ENCODE results near the gene NHLH1. TPM values are rescaled to one million over a fixed set of nuclear protein-coding genes. Genes with fewer than 3 reads are reported as not detected.

The NHLH1 gene
- total RNA-seq, 1 donor from 2014 or later = 0.71 TPM

DNA sequence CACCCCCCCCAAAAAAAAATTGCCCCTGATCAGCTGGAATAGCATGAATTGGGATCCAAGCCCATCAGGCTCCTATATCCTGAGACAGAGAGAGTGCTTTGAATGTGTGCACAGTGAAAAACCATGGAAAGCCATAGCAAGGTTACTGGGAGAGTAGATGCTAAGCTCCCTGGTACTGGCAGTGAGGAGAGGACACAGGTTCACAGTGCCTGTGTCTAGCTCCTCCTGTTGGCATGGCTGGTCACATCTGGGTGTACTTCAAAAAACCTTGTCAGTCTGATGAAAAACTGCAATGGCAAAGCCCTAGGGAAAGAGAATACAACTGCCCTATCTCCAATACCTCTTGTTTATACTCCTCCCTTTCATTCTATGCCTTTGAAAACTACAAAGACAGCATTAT, 36.8 kb upstream of the NHLH1 start:
- ATAC-seq (ENCODE audit: low read depth) = no peak
- H3K36me3 Mint-ChIP-seq (ENCODE audit: low read depth) = peaks cover 84% of the 10 kb centered on the region
- ChIA-PET CTCF (interaction anchor here (0.6 kb wide), 1 partner anchor 88 kb away, joined by 3 read pairs; no protein-coding TSS in a partner anchor), POLR2A (no interaction called here)
- TF ChIP-seq, protein P1, sequence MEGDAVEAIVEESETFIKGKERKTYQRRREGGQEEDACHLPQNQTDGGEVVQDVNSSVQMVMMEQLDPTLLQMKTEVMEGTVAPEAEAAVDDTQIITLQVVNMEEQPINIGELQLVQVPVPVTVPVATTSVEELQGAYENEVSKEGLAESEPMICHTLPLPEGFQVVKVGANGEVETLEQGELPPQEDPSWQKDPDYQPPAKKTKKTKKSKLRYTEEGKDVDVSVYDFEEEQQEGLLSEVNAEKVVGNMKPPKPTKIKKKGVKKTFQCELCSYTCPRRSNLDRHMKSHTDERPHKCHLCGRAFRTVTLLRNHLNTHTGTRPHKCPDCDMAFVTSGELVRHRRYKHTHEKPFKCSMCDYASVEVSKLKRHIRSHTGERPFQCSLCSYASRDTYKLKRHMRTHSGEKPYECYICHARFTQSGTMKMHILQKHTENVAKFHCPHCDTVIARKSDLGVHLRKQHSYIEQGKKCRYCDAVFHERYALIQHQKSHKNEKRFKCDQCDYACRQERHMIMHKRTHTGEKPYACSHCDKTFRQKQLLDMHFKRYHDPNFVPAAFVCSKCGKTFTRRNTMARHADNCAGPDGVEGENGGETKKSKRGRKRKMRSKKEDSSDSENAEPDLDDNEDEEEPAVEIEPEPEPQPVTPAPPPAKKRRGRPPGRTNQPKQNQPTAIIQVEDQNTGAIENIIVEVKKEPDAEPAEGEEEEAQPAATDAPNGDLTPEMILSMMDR (IDR thresholded peaks at IDR 0.05) = no peak
- no peaks in the 10 kb centered on the region for H3K4me1 Mint-ChIP-seq
- H3K4me3 Mint-ChIP-seq = no peak overlapping the region
- DNase-seq = no peak
- no peaks in the 10 kb centered on the region for H3K27me3 Mint-ChIP-seq
- intact Hi-C loops (cut with micrococcal nuclease) = no loop called here
- H3K9me3 Mint-ChIP-seq = no peaks in the 10 kb centered on the region
- H3K27ac Mint-ChIP-seq = no peak overlapping the region

DNA sequence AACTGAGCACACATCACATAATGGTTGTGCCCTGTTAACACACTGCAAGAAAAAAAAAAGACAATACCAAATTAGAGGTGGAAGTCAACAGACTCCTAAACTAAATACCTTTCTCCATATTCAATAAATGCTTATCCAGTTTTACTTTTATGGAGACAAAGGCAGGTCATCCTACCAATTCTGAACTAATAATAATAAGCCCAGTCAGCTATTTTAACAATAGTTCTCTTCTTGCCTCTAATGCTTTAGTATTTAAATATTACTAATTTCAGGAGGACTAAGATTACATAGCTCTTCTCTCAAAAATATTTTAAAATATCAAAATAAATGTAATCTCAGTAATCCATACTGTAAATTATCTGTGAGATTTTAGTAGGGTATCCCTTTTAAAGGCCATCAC, 34.4 kb upstream of the NHLH1 start:
- intact Hi-C loops (cut with micrococcal nuclease) = no loop called here
- TF ChIP-seq, protein P1 (IDR thresholded peaks at IDR 0.05) = no peak
- CTCF ChIA-PET = interaction anchor here (0.6 to 1.2 kb wide), 2 partner anchors 31 to 38 kb away, joined by 3 read pairs; no protein-coding TSS in a partner anchor
- DNase-seq (no peak), ATAC-seq (ENCODE audit: low read depth) (no peak)
- H3K36me3 Mint-ChIP-seq (ENCODE audit: low read depth) = peaks cover 78% of the 10 kb centered on the region
- no peaks in the 10 kb centered on the region for H3K9me3 Mint-ChIP-seq
- POLR2A ChIA-PET = interaction anchor here (0.5 kb wide), 1 partner anchor 34 kb away, joined by 5 read pairs; the partner anchor contains the start of gene NHLH1
- H3K4me1 Mint-ChIP-seq = no peaks in the 10 kb centered on the region
- no peak overlapping the region for H3K4me3 Mint-ChIP-seq
- H3K27ac Mint-ChIP-seq = no peak overlapping the region
- H3K27me3 Mint-ChIP-seq = no peaks in the 10 kb centered on the region

DNA sequence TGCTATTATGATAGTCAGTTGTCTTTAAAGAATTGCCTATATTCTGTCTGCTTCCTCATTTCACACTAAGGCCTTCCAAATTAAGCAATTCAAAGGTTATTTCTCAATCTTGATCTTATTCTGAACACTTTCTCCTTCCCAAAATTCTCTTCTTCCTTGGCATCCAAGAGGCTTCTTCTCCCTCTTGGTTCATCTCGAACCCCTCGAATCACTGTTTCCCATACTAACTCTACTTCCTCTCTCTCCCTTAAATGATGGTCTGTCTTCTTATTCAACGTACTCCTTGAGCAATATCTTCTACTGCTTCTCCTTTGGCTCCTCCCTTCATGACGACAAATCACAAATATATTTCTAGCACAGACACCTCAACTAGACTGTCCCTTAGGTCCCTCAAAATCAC, 28.3 kb upstream of the NHLH1 start:
- intact Hi-C loops (cut with micrococcal nuclease) = no loop called here
- Mint-ChIP-seq H3K27ac (no peak overlapping the region), H3K4me1 (peaks cover 30% of the 10 kb centered on the region), H3K4me3 (no peak overlapping the region), H3K27me3 (no peaks in the 10 kb centered on the region), H3K36me3 (ENCODE audit: low read depth) (peaks cover 75% of the 10 kb centered on the region), H3K9me3 (no peaks in the 10 kb centered on the region)
- CTCF ChIA-PET = interaction anchor here (1.5 kb wide), 1 partner anchor 47 kb away, joined by 3 read pairs; no protein-coding TSS in a partner anchor
- ATAC-seq (ENCODE audit: low read depth) (no peak), DNase-seq (no peak)
- POLR2A ChIA-PET = no interaction called here
- TF ChIP-seq, protein P1 (IDR thresholded peaks at IDR 0.05) = no peak

DNA sequence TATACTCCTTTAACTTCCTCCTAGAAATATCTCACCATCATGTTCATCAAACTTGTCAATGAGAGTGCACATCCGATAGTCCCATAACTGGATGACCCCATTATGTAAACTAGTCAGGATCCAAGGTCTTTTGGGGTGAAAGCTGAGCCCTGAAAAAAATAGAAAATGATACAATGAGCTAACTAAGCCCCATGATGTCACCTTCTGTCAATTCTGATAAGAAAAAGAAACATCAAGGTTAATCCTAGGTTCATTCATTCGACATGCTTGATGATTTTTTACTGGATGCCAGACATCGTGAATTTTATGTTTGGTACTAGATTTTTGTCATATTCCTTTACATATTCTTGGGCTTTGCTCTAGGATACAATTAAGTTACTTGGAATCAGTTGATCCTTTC, 26.7 kb upstream of the NHLH1 start:
- ChIA-PET POLR2A (no interaction called here), CTCF (no interaction called here)
- Mint-ChIP-seq H3K9me3 (no peaks in the 10 kb centered on the region), H3K4me3 (no peak overlapping the region), H3K36me3 (ENCODE audit: low read depth) (peaks cover 77% of the 10 kb centered on the region), H3K27ac (no peak overlapping the region), H3K4me1 (peaks cover 41% of the 10 kb centered on the region), H3K27me3 (no peaks in the 10 kb centered on the region)
- DNase-seq (no peak), ATAC-seq (ENCODE audit: low read depth) (no peak)
- intact Hi-C loops (cut with micrococcal nuclease) = loop anchor here (5.0 to 10.0 kb wide), 2 partner anchors 33 to 145 kb away; no protein-coding TSS in a partner anchor
- TF ChIP-seq, protein P1 (IDR thresholded peaks at IDR 0.05) = no peak

DNA sequence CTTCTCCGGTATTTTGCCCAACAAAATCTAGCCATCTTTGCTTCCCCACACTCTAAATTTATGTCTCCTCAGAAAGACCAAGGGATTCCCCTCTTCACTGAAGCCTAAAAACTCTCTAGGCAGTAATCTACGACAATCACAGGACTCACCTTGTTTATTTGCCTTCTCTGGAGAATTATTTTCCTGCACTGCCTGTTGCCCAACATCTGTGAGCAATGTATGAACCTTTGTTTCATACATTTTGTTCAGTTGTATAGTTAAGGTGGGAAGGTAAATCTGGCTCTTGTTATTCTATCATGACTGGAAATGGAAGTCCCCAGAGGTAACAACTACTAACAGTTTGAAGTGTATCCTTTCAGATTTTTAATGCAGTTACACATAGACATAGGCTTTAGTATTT, 26.0 kb upstream of the NHLH1 start:
- TF ChIP-seq, protein P1 (IDR thresholded peaks at IDR 0.05) = no peak
- Mint-ChIP-seq H3K36me3 (ENCODE audit: low read depth) (peaks cover 78% of the 10 kb centered on the region), H3K27ac (peak overlapping the region; percentile 20), H3K4me1 (peaks cover 47% of the 10 kb centered on the region), H3K9me3 (no peaks in the 10 kb centered on the region), H3K4me3 (no peak overlapping the region), H3K27me3 (no peaks in the 10 kb centered on the region)
- no peak for ATAC-seq (ENCODE audit: low read depth)
- no peak for DNase-seq
- POLR2A ChIA-PET = no interaction called here
- intact Hi-C loops (cut with micrococcal nuclease) = loop anchor here (5.0 to 10.0 kb wide), 2 partner anchors 34 to 144 kb away; no protein-coding TSS in a partner anchor
- CTCF ChIA-PET = interaction anchor here (1.5 kb wide), 1 partner anchor 27 kb away, joined by 3 read pairs; no protein-coding TSS in a partner anchor

Measured in activated B cell treated with CpG ODN at 0.5 μM for 24 hours (primary cell).